Esophagus muscularis mucosa (tissue), 3 donors: ENCODE data around the gene GCNT4.

Experiments
- POLR2AphosphoS5 ChIP-seq, 2 donors: sonication (generic); formaldehyde crosslinking; IDR thresholded peaks; one replicate each; pipeline ENCODE4 v1.6.1; 2017; ENCODE audit warnings: antibody characterized with exemption in 2 of 2
- TF ChIP-seq, protein P1 (sequence below), 3 experiments: fragments of 200-600 bp in 2 of 3; fragments of 450-650 bp in 1 of 3; sonication (generic) in 2 of 3; IDR thresholded peaks; one replicate each; pipeline ENCODE4 v1.5.1; 2017 to 2019; ENCODE audit warnings: antibody characterized with exemption in 3 of 3, mild to moderate bottlenecking in 2 of 3, moderate library complexity in 1 of 3

DNA sequence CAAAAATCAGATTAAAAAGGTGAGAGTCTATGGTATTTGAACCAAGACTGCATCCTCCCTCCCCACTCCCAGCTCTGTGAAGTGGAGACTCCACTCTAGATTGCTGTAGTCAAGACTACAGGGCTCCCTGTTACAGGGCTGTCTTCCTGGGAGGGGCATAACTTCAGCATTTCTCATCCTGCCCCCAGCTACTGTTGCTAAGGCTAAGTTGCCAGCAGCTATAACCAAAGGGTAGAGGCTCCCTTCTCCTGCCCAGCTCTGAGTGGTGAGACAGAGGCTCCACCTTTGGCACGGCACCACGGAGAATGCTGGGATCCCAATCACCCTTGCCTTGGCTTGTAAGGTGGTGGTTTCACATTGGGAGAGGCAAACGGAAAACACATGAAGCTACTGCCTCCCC, 39.2 kb upstream of the GCNT4 start:
- TF ChIP-seq POLR2AphosphoS5 (IDR thresholded peaks at IDR 0.05), result no peak
- TF ChIP-seq, protein P1, sequence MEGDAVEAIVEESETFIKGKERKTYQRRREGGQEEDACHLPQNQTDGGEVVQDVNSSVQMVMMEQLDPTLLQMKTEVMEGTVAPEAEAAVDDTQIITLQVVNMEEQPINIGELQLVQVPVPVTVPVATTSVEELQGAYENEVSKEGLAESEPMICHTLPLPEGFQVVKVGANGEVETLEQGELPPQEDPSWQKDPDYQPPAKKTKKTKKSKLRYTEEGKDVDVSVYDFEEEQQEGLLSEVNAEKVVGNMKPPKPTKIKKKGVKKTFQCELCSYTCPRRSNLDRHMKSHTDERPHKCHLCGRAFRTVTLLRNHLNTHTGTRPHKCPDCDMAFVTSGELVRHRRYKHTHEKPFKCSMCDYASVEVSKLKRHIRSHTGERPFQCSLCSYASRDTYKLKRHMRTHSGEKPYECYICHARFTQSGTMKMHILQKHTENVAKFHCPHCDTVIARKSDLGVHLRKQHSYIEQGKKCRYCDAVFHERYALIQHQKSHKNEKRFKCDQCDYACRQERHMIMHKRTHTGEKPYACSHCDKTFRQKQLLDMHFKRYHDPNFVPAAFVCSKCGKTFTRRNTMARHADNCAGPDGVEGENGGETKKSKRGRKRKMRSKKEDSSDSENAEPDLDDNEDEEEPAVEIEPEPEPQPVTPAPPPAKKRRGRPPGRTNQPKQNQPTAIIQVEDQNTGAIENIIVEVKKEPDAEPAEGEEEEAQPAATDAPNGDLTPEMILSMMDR (IDR thresholded peaks at IDR 0.05), result no peak
